HT-29 (cell line): ENCODE measurements around the gene GATA3. TPM values are rescaled to one million over a fixed set of nuclear protein-coding genes. Genes with fewer than 3 reads are reported as not detected.
"Not testable (repeated sequence)": the region's sequence is repeated elsewhere in the genome, so short reads cannot be mapped to it uniquely, and the experiment has no call there.

Experiments
- DNase-seq: peaks from one replicate; pipeline ENCODE4 v3.0.0-alpha.2; 2015; ENCODE audit warnings: low spot score
- total RNA-seq: library from RNA; depleted of rRNA; stranded (reverse); fragments of >200 nt; shearing (Covaris generic); gene quantifications from 2 replicates; pipeline ENCODE4 v1.2.3, GENCODE V29; 2014; rRNA removed

Gene GATA3
- 0.86 and 1.4 TPM in 2 replicates for total RNA-seq

GRCh38 chr10:8054494-8055407, at the start of gene GATA3:
Gene GATA3 (plus strand): TSS chr10:8054688. CDS start chr10:8055656, 968 bp downstream.
- no peak for DNase-seq

GRCh38 chr10:8006274-8006999, 48.1 kb upstream of the GATA3 start:
- DNase-seq, result no peak

GRCh38 chr10:8009031-8009430, 45.5 kb upstream of the GATA3 start:
- no peak for DNase-seq

- DNase-seq, result peak; percentile 78
Measured at GRCh38 chr10:8013006-8013405, 41.5 kb upstream of the GATA3 start.

GRCh38 chr10:8013619-8014018, 40.9 kb upstream of the GATA3 start:
- no peak for DNase-seq

GRCh38 chr10:8014649-8015048, 39.8 kb upstream of the GATA3 start:
- no peak for DNase-seq

- DNase-seq, result no peak
Measured at GRCh38 chr10:8017277-8017676, 37.2 kb upstream of the GATA3 start.

GRCh38 chr10:8023321-8023720, 31.2 kb upstream of the GATA3 start:
- DNase-seq, result no peak

- no peak for DNase-seq
Measured at GRCh38 chr10:8023851-8024250, 30.6 kb upstream of the GATA3 start.

- DNase-seq, result peak; percentile 26
Measured at GRCh38 chr10:8026349-8027259, 27.9 kb upstream of the GATA3 start.

- DNase-seq, result not testable (repeated sequence)
Measured at GRCh38 chr10:8031211-8031610, 23.3 kb upstream of the GATA3 start.

GRCh38 chr10:8032558-8032957, 21.9 kb upstream of the GATA3 start:
- DNase-seq, result no peak

GRCh38 chr10:8033812-8034465, 20.5 kb upstream of the GATA3 start:
- DNase-seq, result no peak

GRCh38 chr10:8034466-8035005, 20.0 kb upstream of the GATA3 start:
- no peak for DNase-seq

- no peak for DNase-seq
Measured at GRCh38 chr10:8035006-8035640, 19.4 kb upstream of the GATA3 start.

GRCh38 chr10:8035641-8036470, 18.6 kb upstream of the GATA3 start:
- DNase-seq, result no peak

- DNase-seq, result no peak
Measured at GRCh38 chr10:8036506-8037198, 17.8 kb upstream of the GATA3 start.

- no peak for DNase-seq
Measured at GRCh38 chr10:8037199-8037801, 17.2 kb upstream of the GATA3 start.
